ENCODE measurements around the gene DMXL1.

Gene DMXL1

GRCh38 chr5:119276978-119277377 is 206.1 kb downstream of the DMXL1 start:
- no peak overlapping the region for H2AFZ ChIP-seq (ENCODE audit: low read depth, low read length)
- peaks cover 4% of the 10 kb centered on the region for H3K36me3 ChIP-seq (replicated peaks; ENCODE audit: low read depth, low read length)
- no peaks in the 10 kb centered on the region for H4K20me1 ChIP-seq (ENCODE audit: insufficient read depth, low read length)
- H3K27me3 ChIP-seq (ENCODE audit: low read depth, low read length) = no peaks in the 10 kb centered on the region
- H3K4me1 ChIP-seq (ENCODE audit: low read length) = peaks cover 55% of the 10 kb centered on the region
- H3K27ac ChIP-seq (ENCODE audit: low read length) = no peak overlapping the region
- H3K9me3 ChIP-seq (ENCODE audit: insufficient read depth, low read length) = no peaks in the 10 kb centered on the region
- no peak overlapping the region for H3K4me3 ChIP-seq (ENCODE audit: low read length)
- H3K79me2 ChIP-seq (ENCODE audit: low read length) = peaks cover 52% of the 10 kb centered on the region
- TF ChIP-seq CTCF (IDR thresholded peaks at IDR 0.05; ENCODE audit: low read depth, low read length) (no peak), EZH2phosphoT487 (IDR thresholded peaks at IDR 0.05; ENCODE audit: low read depth) (no peak)
- no peak overlapping the region for H3K9ac ChIP-seq (ENCODE audit: low read length)
- H3K4me2 ChIP-seq (ENCODE audit: low read length) = peak overlapping the region; percentile 40

GRCh38 chr5:119279093-119279492 is 208.2 kb downstream of the DMXL1 start:
- Histone ChIP-seq H2AFZ (ENCODE audit: low read depth, low read length) (no peak overlapping the region), H3K27ac (ENCODE audit: low read length) (no peak overlapping the region), H3K79me2 (ENCODE audit: low read length) (peaks cover 51% of the 10 kb centered on the region), H3K4me2 (ENCODE audit: low read length) (no peak overlapping the region), H3K9me3 (ENCODE audit: insufficient read depth, low read length) (no peaks in the 10 kb centered on the region), H4K20me1 (ENCODE audit: insufficient read depth, low read length) (peaks cover 4% of the 10 kb centered on the region; the same call in 1 of the 2 replicates), H3K9ac (ENCODE audit: low read length) (no peak overlapping the region), H3K4me3 (ENCODE audit: low read length) (no peak overlapping the region), H3K4me1 (ENCODE audit: low read length) (peaks cover 49% of the 10 kb centered on the region), H3K36me3 (replicated peaks; ENCODE audit: low read depth, low read length) (peaks cover 6% of the 10 kb centered on the region), H3K27me3 (ENCODE audit: low read depth, low read length) (no peaks in the 10 kb centered on the region)
- TF ChIP-seq CTCF (IDR thresholded peaks at IDR 0.05; ENCODE audit: low read depth, low read length) (no peak), EZH2phosphoT487 (IDR thresholded peaks at IDR 0.05; ENCODE audit: low read depth) (no peak)

GRCh38 chr5:119280380-119280779 is 209.5 kb downstream of the DMXL1 start:
- Histone ChIP-seq H3K4me1 (ENCODE audit: low read length) (peaks cover 38% of the 10 kb centered on the region), H3K79me2 (ENCODE audit: low read length) (peaks cover 44% of the 10 kb centered on the region), H3K36me3 (replicated peaks; ENCODE audit: low read depth, low read length) (peaks cover 6% of the 10 kb centered on the region), H3K4me3 (ENCODE audit: low read length) (no peak overlapping the region), H3K9me3 (ENCODE audit: insufficient read depth, low read length) (no peaks in the 10 kb centered on the region), H3K27ac (ENCODE audit: low read length) (no peak overlapping the region), H3K9ac (ENCODE audit: low read length) (no peak overlapping the region), H3K4me2 (ENCODE audit: low read length) (no peak overlapping the region), H2AFZ (ENCODE audit: low read depth, low read length) (no peak overlapping the region), H3K27me3 (ENCODE audit: low read depth, low read length) (no peaks in the 10 kb centered on the region), H4K20me1 (ENCODE audit: insufficient read depth, low read length) (peaks cover 4% of the 10 kb centered on the region; the same call in 1 of the 2 replicates)
- TF ChIP-seq EZH2phosphoT487 (IDR thresholded peaks at IDR 0.05; ENCODE audit: low read depth) = no peak
- no peak for TF ChIP-seq CTCF (IDR thresholded peaks at IDR 0.05; ENCODE audit: low read depth, low read length)

GRCh38 chr5:119282628-119283027 is 211.7 kb downstream of the DMXL1 start:
- Histone ChIP-seq H3K36me3 (replicated peaks; ENCODE audit: low read depth, low read length) (peaks cover 3% of the 10 kb centered on the region), H4K20me1 (ENCODE audit: insufficient read depth, low read length) (peaks cover 7% of the 10 kb centered on the region; the same call in 1 of the 2 replicates), H3K27ac (ENCODE audit: low read length) (no peak overlapping the region), H3K4me1 (ENCODE audit: low read length) (peaks cover 39% of the 10 kb centered on the region), H3K79me2 (ENCODE audit: low read length) (peaks cover 47% of the 10 kb centered on the region), H2AFZ (ENCODE audit: low read depth, low read length) (no peak overlapping the region), H3K9me3 (ENCODE audit: insufficient read depth, low read length) (no peaks in the 10 kb centered on the region), H3K4me2 (ENCODE audit: low read length) (no peak overlapping the region), H3K9ac (ENCODE audit: low read length) (no peak overlapping the region), H3K27me3 (ENCODE audit: low read depth, low read length) (no peaks in the 10 kb centered on the region), H3K4me3 (ENCODE audit: low read length) (no peak overlapping the region)
- TF ChIP-seq CTCF (IDR thresholded peaks at IDR 0.05; ENCODE audit: low read depth, low read length) (no peak), EZH2phosphoT487 (IDR thresholded peaks at IDR 0.05; ENCODE audit: low read depth) (no peak)

All from OCI-LY3 (cell line).